GM12878 (cell line): ENCODE measurements around the gene TCAF1. TPM values are rescaled to one million over a fixed set of nuclear protein-coding genes. Genes with fewer than 3 reads are reported as not detected.

Experiments used
- ASH2L ChIP-seq: fragments of 300-600, 200-600 bp; sonication (generic); IDR thresholded peaks from 2 replicates; pipeline ENCODE4 v1.6.1; 2017; ENCODE audit warnings: low read depth, mild to moderate bottlenecking, borderline replicate concordance
- CHD2 ChIP-seq: IDR thresholded peaks from 2 replicates; pipeline ENCODE4 v1.6.1; 2011; ENCODE audit warnings: low read depth, low read length, improper control_type of control experiment, borderline replicate concordance
- CHD4 ChIP-seq: fragments of 200-600 bp; sonication (generic); IDR thresholded peaks from 2 replicates; pipeline ENCODE4 v1.6.1; 2016; ENCODE audit warnings: mild to moderate bottlenecking
- CREB1 ChIP-seq: IDR thresholded peaks from 2 replicates; pipeline ENCODE4 v1.6.1; 2012; ENCODE audit warnings: low read depth, mild to moderate bottlenecking, inconsistent platforms
- DPF2 ChIP-seq: fragments of 450-650 bp; IDR thresholded peaks from 2 replicates; pipeline ENCODE4 v1.6.1; 2017; ENCODE audit warnings: mild to moderate bottlenecking
- ETV6 ChIP-seq, 2 experiments: fragments of 450-650 bp in 1 of 2; IDR thresholded peaks in 1 of 2; conservative IDR thresholded peaks in 1 of 2; 2 replicates each; pipeline ENCODE4 v1.6.1; 2014; ENCODE audit warnings: antibody characterized with exemption in 1 of 2, borderline replicate concordance in 1 of 2, low read depth in 1 of 2, mild to moderate bottlenecking in 1 of 2, moderate library complexity in 1 of 2
- EZH2 ChIP-seq: IDR thresholded peaks from 2 replicates; pipeline ENCODE4 v1.6.1; 2012; ENCODE audit warnings: low read depth, mild to moderate bottlenecking, control low read depth, inconsistent platforms, low read length, borderline replicate concordance; ENCODE audit not compliant: control insufficient read depth
- FOXM1 ChIP-seq: IDR thresholded peaks from 2 replicates; pipeline ENCODE4 v1.6.1; 2012; ENCODE audit warnings: low read depth, mild to moderate bottlenecking, inconsistent platforms, low read length, moderate library complexity
- GABPA ChIP-seq: IDR thresholded peaks from 2 replicates; pipeline ENCODE4 v1.6.1; 2014; ENCODE audit warnings: antibody characterized with exemption, low read depth, mild to moderate bottlenecking, inconsistent platforms
- IKZF2 ChIP-seq, 2 experiments: fragments of 450-650 bp; IDR thresholded peaks; 2 replicates each; pipeline ENCODE4 v1.6.1; 2017; ENCODE audit warnings: mild to moderate bottlenecking in 2 of 2, moderate library complexity in 2 of 2
- MTA3 ChIP-seq: IDR thresholded peaks from 2 replicates; pipeline ENCODE4 v1.6.1; 2012; ENCODE audit warnings: low read length, inconsistent platforms, borderline replicate concordance
- NFYB ChIP-seq: IDR thresholded peaks from 2 replicates; pipeline ENCODE4 v1.6.1; 2011; ENCODE audit warnings: low read depth, mild to moderate bottlenecking, low read length, improper control_type of control experiment, moderate library complexity; ENCODE audit not compliant: insufficient read depth
- PML ChIP-seq: IDR thresholded peaks from 2 replicates; pipeline ENCODE4 v1.6.1; 2012; ENCODE audit warnings: low read length, inconsistent platforms
- POLR2A ChIP-seq: IDR thresholded peaks from 2 replicates; pipeline ENCODE4 v1.6.1; 2011; ENCODE audit warnings: low read depth, mild to moderate bottlenecking, low read length
- RAD21 ChIP-seq: IDR thresholded peaks from 2 replicates; pipeline ENCODE4 v1.6.1; 2011; ENCODE audit warnings: mild to moderate bottlenecking, low read depth, low read length, moderate library complexity; ENCODE audit not compliant: insufficient read depth
- RB1 ChIP-seq: fragments of 450-650 bp; formaldehyde crosslinking; IDR thresholded peaks from 2 replicates; pipeline ENCODE4 v1.6.1; 2017; ENCODE audit warnings: mild to moderate bottlenecking, borderline replicate concordance
- SMAD5 ChIP-seq: IDR thresholded peaks from 2 replicates; pipeline ENCODE4 v1.6.1; 2016; ENCODE audit warnings: antibody characterized with exemption, low read depth
- STAT1 ChIP-seq: fragments of 450-650 bp; conservative IDR thresholded peaks from 2 replicates; pipeline ENCODE4 v1.6.1; 2014; ENCODE audit warnings: antibody characterized with exemption, mild to moderate bottlenecking
- TCF3 ChIP-seq: IDR thresholded peaks from 2 replicates; pipeline ENCODE4 v1.6.1; 2012; ENCODE audit warnings: low read depth, mild to moderate bottlenecking, low read length, borderline replicate concordance; ENCODE audit not compliant: insufficient read depth
- polyA plus RNA-seq, 11 experiments: library from polyadenylated mRNA; depleted of rRNA in 4 of 11; unstranded in 6 of 11; stranded (reverse) in 5 of 11; fragments of >200 nt; fragmentation: Nextera tagmentation in 4 of 11; fragmentation: Illumina TruSeq in 1 of 11; extraction: Ambion mirVana in 4 of 11; extraction: Trizol in 1 of 11; gene quantifications; 1 replicate in 1 of 11; 2 replicates in 10 of 11; pipeline versions ENCODE4 v1.2.1 to v1.2.3, GENCODE V29; 2011 to 2016; ENCODE audit warnings: inconsistent platforms in 2 of 11, missing spikeins in 2 of 11, low read depth in 1 of 11
- total RNA-seq, 4 experiments: library from RNA; depleted of rRNA in 3 of 4; stranded (reverse); fragments of >200 nt in 3 of 4; fragmentation: Illumina TruSeq in 1 of 4; extraction: Trizol in 1 of 4; gene quantifications; 2 replicates each; pipeline versions ENCODE4 v1.2.1 to v1.2.3, GENCODE V29; 2013 to 2021
- TF ChIP-seq, protein P1 (sequence below): fragments of 450-650 bp; IDR thresholded peaks from 2 replicates; pipeline ENCODE4 v1.6.1; 2017; ENCODE audit warnings: mild to moderate bottlenecking, low read depth, inconsistent platforms; ENCODE audit not compliant: poor library complexity, severe bottlenecking
- TF ChIP-seq, protein P2 (sequence below): fragments of 450-650 bp; IDR thresholded peaks from 2 replicates; pipeline ENCODE4 v1.6.1; 2018; ENCODE audit warnings: mild to moderate bottlenecking, low read depth, moderate library complexity; ENCODE audit not compliant: partially characterized antibody
- TF ChIP-seq, protein P3 (sequence below): fragments of 450-650 bp; IDR thresholded peaks from 2 replicates; pipeline ENCODE4 v1.6.1; 2017; ENCODE audit warnings: low read depth, mild to moderate bottlenecking, moderate library complexity
- TF ChIP-seq, protein P4 (sequence below): fragments of 450-650 bp; IDR thresholded peaks from 2 replicates; pipeline ENCODE4 v1.6.1; 2016; ENCODE audit warnings: mild to moderate bottlenecking

The TCAF1 gene
- total and polyA plus RNA-seq, 10 of the 15 experiments (the other 5 are each of a cell fraction or from before 2014, with no cell fraction given): 2.2 to 16.3 (median 8.0) TPM

DNA sequence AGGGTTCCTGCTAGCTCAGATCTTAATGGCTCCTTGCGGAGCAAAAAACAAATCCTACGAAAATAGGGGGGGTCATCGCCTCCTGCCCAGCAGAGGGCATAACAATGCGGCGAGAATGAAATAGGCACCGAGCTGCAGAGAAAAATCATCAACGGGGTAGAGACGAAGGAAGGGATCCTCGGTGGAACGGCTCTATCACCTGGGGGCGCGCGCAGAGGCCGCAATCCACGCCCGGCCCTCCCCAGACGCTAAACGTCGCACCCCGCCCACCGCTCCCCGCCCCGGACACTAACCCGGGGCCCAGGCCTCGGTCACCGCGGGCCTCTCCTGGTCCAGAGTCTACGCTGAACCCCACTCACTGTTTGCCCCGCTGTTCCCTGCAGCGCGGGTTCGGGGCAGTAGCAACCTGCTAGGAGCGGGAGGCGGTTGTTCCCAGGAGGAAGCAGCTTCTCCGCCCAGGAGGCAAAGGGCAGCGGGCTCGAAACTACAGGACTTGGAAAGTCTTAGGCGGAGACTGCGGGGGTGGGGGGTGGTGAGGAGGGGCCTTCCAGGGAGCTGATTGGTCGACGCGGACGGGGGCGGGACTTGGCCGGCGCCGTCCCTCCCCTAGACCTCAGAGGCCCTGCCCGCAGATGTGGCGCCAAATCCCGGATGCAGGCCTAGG lies at the start of gene TCAF1 (continued):
- TF ChIP-seq, protein P1, sequence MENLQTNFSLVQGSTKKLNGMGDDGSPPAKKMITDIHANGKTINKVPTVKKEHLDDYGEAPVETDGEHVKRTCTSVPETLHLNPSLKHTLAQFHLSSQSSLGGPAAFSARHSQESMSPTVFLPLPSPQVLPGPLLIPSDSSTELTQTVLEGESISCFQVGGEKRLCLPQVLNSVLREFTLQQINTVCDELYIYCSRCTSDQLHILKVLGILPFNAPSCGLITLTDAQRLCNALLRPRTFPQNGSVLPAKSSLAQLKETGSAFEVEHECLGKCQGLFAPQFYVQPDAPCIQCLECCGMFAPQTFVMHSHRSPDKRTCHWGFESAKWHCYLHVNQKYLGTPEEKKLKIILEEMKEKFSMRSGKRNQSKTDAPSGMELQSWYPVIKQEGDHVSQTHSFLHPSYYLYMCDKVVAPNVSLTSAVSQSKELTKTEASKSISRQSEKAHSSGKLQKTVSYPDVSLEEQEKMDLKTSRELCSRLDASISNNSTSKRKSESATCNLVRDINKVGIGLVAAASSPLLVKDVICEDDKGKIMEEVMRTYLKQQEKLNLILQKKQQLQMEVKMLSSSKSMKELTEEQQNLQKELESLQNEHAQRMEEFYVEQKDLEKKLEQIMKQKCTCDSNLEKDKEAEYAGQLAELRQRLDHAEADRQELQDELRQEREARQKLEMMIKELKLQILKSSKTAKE: no peak
- TF ChIP-seq PML (peak; percentile 30; the same call in 1 of the 2 replicates), ETV6 (conservative IDR thresholded peaks at IDR 0.05 in 1 of 2, IDR thresholded peaks at IDR 0.05 in 1 of 2; ENCODE audit: borderline replicate concordance in 1 of 2, low read depth in 1 of 2) (no peak), RAD21 (peak; percentile 32), MTA3 (no peak), STAT1 (no peak), FOXM1 (no peak), GABPA (no peak), CHD2 (no peak), SMAD5 (peak; percentile 81), CREB1 (peak; percentile 32; the same call in 1 of the 2 replicates), ASH2L (0 out of 2 replicates have a peak, but pooled peaks have one; percentile 34), RB1 (peak; percentile 51; the same call in 1 of the 2 replicates), TCF3 (no peak), NFYB (peak; percentile 43; the same call in 1 of the 2 replicates), DPF2 (peak; percentile 32; the same call in 1 of the 2 replicates), IKZF2 (IDR thresholded peaks at IDR 0.05) (peak; percentile 82 to 85), CHD4 (no peak), EZH2 (no peak), POLR2A (peak; percentile 81)
- TF ChIP-seq, protein P2, sequence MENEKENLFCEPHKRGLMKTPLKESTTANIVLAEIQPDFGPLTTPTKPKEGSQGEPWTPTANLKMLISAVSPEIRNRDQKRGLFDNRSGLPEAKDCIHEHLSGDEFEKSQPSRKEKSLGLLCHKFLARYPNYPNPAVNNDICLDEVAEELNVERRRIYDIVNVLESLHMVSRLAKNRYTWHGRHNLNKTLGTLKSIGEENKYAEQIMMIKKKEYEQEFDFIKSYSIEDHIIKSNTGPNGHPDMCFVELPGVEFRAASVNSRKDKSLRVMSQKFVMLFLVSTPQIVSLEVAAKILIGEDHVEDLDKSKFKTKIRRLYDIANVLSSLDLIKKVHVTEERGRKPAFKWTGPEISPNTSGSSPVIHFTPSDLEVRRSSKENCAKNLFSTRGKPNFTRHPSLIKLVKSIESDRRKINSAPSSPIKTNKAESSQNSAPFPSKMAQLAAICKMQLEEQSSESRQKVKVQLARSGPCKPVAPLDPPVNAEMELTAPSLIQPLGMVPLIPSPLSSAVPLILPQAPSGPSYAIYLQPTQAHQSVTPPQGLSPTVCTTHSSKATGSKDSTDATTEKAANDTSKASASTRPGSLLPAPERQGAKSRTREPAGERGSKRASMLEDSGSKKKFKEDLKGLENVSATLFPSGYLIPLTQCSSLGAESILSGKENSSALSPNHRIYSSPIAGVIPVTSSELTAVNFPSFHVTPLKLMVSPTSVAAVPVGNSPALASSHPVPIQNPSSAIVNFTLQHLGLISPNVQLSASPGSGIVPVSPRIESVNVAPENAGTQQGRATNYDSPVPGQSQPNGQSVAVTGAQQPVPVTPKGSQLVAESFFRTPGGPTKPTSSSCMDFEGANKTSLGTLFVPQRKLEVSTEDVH: peak; percentile 64
- TF ChIP-seq, protein P3, sequence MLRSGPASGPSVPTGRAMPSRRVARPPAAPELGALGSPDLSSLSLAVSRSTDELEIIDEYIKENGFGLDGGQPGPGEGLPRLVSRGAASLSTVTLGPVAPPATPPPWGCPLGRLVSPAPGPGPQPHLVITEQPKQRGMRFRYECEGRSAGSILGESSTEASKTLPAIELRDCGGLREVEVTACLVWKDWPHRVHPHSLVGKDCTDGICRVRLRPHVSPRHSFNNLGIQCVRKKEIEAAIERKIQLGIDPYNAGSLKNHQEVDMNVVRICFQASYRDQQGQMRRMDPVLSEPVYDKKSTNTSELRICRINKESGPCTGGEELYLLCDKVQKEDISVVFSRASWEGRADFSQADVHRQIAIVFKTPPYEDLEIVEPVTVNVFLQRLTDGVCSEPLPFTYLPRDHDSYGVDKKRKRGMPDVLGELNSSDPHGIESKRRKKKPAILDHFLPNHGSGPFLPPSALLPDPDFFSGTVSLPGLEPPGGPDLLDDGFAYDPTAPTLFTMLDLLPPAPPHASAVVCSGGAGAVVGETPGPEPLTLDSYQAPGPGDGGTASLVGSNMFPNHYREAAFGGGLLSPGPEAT: peak; percentile 86
- TF ChIP-seq, protein P4, sequence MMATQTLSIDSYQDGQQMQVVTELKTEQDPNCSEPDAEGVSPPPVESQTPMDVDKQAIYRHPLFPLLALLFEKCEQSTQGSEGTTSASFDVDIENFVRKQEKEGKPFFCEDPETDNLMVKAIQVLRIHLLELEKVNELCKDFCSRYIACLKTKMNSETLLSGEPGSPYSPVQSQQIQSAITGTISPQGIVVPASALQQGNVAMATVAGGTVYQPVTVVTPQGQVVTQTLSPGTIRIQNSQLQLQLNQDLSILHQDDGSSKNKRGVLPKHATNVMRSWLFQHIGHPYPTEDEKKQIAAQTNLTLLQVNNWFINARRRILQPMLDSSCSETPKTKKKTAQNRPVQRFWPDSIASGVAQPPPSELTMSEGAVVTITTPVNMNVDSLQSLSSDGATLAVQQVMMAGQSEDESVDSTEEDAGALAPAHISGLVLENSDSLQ: peak; percentile 17; the same call in 1 of the 2 replicates
